Karpas-422 (cell line): ENCODE measurements around the gene CCR7. TPM values are rescaled to one million over a fixed set of nuclear protein-coding genes. Genes with fewer than 3 reads are reported as not detected.
"Not testable (repeated sequence)": the region's sequence is repeated elsewhere in the genome, so short reads cannot be mapped to it uniquely, and the experiment has no call there.

Experiments used
- DNase-seq: peaks from one replicate; pipeline ENCODE4 v3.0.0-alpha.2; 2015
- H2AFZ ChIP-seq: fragments of 200-600 bp; sonication (generic); 2 replicates; pipeline ENCODE4 v1.6.1; 2014; ENCODE audit warnings: antibody characterized with exemption, low read length, mixed read lengths
- H3K27ac ChIP-seq: fragments of 200-600 bp; sonication (generic); 2 replicates; pipeline ENCODE4 v1.5.1; 2014; ENCODE audit warnings: mild to moderate bottlenecking, low read length, moderate library complexity
- H3K27me3 ChIP-seq: fragments of 200-600 bp; sonication (generic); 2 replicates; pipeline ENCODE4 v1.6.1; 2014; ENCODE audit warnings: low read length, mixed read lengths
- H3K36me3 ChIP-seq: fragments of 200-600 bp; sonication (generic); 2 replicates; pipeline ENCODE4 v1.6.1; 2014; ENCODE audit warnings: low read length, mixed read lengths; ENCODE audit not compliant: insufficient read depth
- H3K4me1 ChIP-seq: fragments of 200-600 bp; sonication (generic); 2 replicates; pipeline ENCODE4 v1.6.1; 2014; ENCODE audit warnings: mild to moderate bottlenecking, low read length, mixed read lengths
- H3K4me2 ChIP-seq: fragments of 200-600 bp; sonication (generic); 2 replicates; pipeline ENCODE4 v1.6.1; 2014; ENCODE audit warnings: low read length, low read depth, mild to moderate bottlenecking; ENCODE audit not compliant: poor library complexity, severe bottlenecking
- H3K4me3 ChIP-seq: fragments of 200-600 bp; sonication (generic); 2 replicates; pipeline ENCODE4 v1.5.1; 2014; ENCODE audit warnings: mild to moderate bottlenecking, antibody characterized with exemption, low read length, mixed read lengths
- H3K79me2 ChIP-seq: fragments of 200-600 bp; sonication (generic); 2 replicates; pipeline ENCODE4 v1.6.1; 2014; ENCODE audit warnings: mild to moderate bottlenecking, low read length, mixed read lengths
- H3K9ac ChIP-seq: fragments of 200-600 bp; sonication (generic); 2 replicates; pipeline ENCODE4 v1.6.0; 2014; ENCODE audit warnings: low read length
- H3K9me2 ChIP-seq: fragments of 200-600 bp; sonication (generic), shearing (Covaris generic); replicated peaks from 2 replicates; pipeline ENCODE4 v1.6.0; 2014; ENCODE audit warnings: mild to moderate bottlenecking, low read length, moderate library complexity; ENCODE audit not compliant: insufficient read depth
- H3K9me3 ChIP-seq: fragments of 300-700, 200-600 bp; sonication (generic); 2 replicates; pipeline ENCODE4 v1.6.1; 2014; ENCODE audit warnings: low read length, mixed read lengths
- H4K20me1 ChIP-seq: fragments of 200-600 bp; sonication (generic); 2 replicates; pipeline ENCODE4 v1.6.1; 2014; ENCODE audit warnings: mild to moderate bottlenecking, antibody characterized with exemption, low read length, low read depth; ENCODE audit not compliant: insufficient read depth
- total RNA-seq: library from RNA; depleted of rRNA; stranded (reverse); fragments of >200 nt; shearing (Covaris generic); gene quantifications from 2 replicates; pipeline ENCODE4 v1.2.3, GENCODE V29; 2014; ENCODE audit warnings: low replicate concordance

Gene CCR7
- total RNA-seq, 1 experiment from 2014 or later, result not detected

DNA sequence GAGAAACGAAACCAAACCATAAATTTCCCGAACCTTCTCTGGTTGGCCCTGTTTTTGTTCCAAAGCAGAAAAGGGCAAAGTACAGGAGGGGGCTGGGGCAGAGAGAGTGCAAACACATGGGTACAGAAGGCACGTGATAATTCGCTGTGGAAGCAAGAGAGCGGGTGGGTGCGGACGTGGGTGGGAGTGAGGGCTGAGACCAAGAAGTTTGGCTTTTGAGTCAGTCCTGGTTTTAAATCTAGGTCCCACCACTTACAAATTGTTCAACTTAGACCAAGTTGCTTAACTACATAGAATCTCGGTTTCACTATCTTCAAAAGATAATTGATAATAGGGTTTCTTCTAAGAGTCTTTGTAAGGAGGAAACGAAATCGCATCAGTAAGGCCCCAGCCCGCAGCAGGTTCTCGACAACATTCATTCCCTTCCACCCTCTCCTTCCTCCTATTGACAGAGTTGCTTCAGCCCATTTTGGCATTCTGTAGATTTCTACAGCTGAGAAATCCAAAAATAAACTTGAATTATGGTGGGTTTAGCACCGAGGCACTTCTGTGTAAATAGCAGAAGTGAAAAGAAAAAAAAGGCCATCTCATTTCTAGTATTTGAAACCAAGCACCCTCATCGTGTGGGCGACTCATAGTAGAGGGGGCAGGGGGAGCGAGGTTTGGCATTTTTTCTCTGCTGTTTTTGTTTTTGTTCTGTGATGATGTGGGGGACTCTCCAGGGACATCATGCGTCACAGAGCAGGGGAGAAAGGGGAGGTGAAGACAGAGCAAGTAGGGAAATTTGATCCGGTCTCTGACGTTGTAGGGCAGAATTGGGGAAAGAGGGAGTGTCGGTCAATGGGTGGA, 33.6 kb upstream of the CCR7 start:
- no peak overlapping the region for H3K4me2 ChIP-seq
- DNase-seq, result peak; percentile 55
- H4K20me1 ChIP-seq, result no peaks in the 10 kb centered on the region
- H3K9me2 ChIP-seq, result no peaks in the 10 kb centered on the region
- H3K4me3 ChIP-seq, result no peak overlapping the region
- H3K27ac ChIP-seq, result no peak overlapping the region
- no peaks in the 10 kb centered on the region for H3K36me3 ChIP-seq
- H3K9ac ChIP-seq, result no peak overlapping the region
- no peak overlapping the region for H2AFZ ChIP-seq
- no peaks in the 10 kb centered on the region for H3K9me3 ChIP-seq
- no peaks in the 10 kb centered on the region for H3K79me2 ChIP-seq
- H3K4me1 ChIP-seq, result peaks cover 16% of the 10 kb centered on the region
- H3K27me3 ChIP-seq, result no peaks in the 10 kb centered on the region

DNA sequence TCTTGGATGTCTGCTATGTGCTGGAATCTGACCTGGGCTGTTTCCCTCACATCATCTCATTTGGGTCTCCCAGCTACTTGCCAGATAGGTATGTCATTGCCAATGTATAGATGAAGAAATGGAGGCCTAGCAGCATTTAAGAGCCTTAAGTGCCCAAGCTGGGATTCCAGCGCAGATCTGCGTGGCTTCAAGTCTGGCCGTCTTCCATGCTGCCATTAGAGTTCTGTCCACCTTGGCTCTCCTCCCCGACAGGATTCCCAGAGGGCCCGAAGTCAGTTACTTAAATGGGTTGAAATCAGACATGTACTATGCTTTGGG, 33.0 kb upstream of the CCR7 start:
- H3K9me2 ChIP-seq, result no peaks in the 10 kb centered on the region
- H3K27me3 ChIP-seq, result no peaks in the 10 kb centered on the region
- no peak overlapping the region for H3K9ac ChIP-seq
- no peak for DNase-seq
- no peaks in the 10 kb centered on the region for H3K79me2 ChIP-seq
- no peak overlapping the region for H3K27ac ChIP-seq
- peaks cover 16% of the 10 kb centered on the region for H3K4me1 ChIP-seq
- no peaks in the 10 kb centered on the region for H4K20me1 ChIP-seq
- H3K4me2 ChIP-seq, result no peak overlapping the region
- no peak overlapping the region for H2AFZ ChIP-seq
- H3K9me3 ChIP-seq, result no peaks in the 10 kb centered on the region
- H3K4me3 ChIP-seq, result no peak overlapping the region
- no peaks in the 10 kb centered on the region for H3K36me3 ChIP-seq

DNA sequence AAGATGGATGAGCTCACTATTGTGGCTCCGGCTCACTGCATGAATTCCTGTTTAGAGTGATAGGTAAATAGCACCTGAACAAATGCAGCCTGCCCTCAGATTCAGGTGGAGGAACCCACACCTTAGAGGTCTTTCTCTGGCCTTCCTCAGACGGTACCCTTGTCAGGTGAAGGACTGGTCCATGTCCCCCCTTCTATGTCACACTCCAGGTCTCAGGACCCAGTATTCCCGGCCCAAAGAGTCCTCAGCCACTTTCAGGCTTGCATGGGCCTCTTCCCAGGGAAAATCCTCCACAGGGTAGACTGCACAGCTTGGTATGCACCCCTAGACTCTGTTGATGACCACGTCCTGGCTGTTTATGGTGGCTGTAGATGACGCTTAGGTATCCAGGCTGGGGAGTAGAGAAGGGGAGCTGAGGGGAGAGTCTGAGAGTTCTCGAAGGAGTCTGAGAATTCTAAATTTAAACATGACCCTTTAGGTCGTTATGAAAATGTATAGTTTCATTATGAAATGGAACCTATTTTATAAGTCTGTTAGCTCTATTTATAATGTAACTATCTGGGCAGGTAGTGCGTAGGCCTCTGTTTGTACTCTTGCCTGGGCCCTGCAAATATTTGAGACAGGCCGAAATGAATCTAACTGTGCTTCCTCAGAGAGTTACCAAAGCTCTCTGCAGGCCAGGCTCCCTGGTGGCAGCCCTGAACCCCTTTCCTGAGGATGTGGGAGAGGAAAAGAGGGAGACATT, 32.5 kb upstream of the CCR7 start:
- Histone ChIP-seq H3K4me1 (peaks cover 16% of the 10 kb centered on the region), H3K4me2 (no peak overlapping the region)

DNA sequence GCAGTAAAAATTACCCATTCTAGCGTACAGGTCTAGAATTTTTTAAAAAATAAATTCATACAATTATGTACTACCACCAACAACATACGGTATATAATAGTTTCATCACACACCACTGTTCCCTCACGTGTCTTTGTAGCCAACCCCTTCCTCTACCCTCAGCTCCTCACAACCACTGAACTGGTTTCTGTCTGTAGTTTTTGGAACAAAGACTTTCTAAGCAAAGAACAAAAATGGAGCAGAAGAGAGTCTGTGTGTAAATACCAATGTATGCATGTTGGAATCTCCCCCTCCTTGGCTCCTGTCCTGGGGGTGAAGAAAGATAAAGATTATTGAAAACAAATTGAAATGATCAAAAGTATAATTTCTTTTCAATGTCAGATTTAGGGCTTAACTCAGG, 31.9 kb upstream of the CCR7 start:
- H2AFZ ChIP-seq, result no peak overlapping the region
- no peak overlapping the region for H3K4me3 ChIP-seq
- H3K36me3 ChIP-seq, result no peaks in the 10 kb centered on the region
- H3K27me3 ChIP-seq, result no peaks in the 10 kb centered on the region
- H3K9me3 ChIP-seq, result no peaks in the 10 kb centered on the region
- H4K20me1 ChIP-seq, result no peaks in the 10 kb centered on the region
- H3K79me2 ChIP-seq, result no peaks in the 10 kb centered on the region
- H3K4me1 ChIP-seq, result peaks cover 16% of the 10 kb centered on the region
- H3K27ac ChIP-seq, result no peak overlapping the region
- no peak overlapping the region for H3K4me2 ChIP-seq
- H3K9ac ChIP-seq, result no peak overlapping the region
- no peak for DNase-seq
- H3K9me2 ChIP-seq, result no peaks in the 10 kb centered on the region

More for the DNA sequence above, 32.5 kb upstream of the CCR7 start:
- H4K20me1 ChIP-seq, result no peaks in the 10 kb centered on the region
- no peaks in the 10 kb centered on the region for H3K79me2 ChIP-seq
- no peaks in the 10 kb centered on the region for H3K27me3 ChIP-seq
- H3K9me2 ChIP-seq, result no peaks in the 10 kb centered on the region
- H3K4me3 ChIP-seq, result no peak overlapping the region
- H3K36me3 ChIP-seq, result no peaks in the 10 kb centered on the region
- H2AFZ ChIP-seq, result no peak overlapping the region; the same call in 1 of the 2 replicates
- H3K27ac ChIP-seq, result no peak overlapping the region
- no peak overlapping the region for H3K9ac ChIP-seq
- DNase-seq, result no peak
- no peaks in the 10 kb centered on the region for H3K9me3 ChIP-seq

DNA sequence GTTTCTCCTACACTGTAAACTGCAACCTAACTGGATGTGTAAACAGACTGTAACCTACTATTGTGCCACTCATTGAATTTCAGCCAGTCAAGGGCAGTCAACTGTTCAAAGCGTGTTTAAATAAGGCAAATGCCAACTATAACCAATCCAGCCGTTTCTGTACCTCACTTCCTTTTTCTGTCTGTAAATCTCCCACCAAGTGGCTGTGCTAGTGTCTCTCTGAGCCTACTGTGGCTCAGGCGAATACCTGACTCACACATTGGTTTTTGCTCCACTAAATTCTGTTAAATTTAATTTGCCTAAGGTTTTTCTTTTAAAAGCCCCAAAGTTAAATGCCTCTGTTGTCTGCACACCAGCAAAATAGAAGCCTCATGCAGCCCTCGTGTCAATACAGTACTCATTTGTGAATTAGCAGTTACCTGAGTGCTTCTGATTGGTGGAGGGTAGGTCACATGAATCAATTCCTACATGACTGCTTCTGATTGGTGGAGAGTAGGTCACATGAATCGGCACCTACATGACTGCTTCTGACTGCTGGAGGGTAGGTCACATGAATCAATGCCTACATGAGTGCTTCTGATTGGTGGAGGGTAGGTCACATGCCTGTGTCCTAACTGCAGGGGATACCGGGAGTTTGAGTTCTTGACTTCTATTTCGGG, 31.1 kb upstream of the CCR7 start:
- H3K4me3 ChIP-seq, result no peak overlapping the region
- no peaks in the 10 kb centered on the region for H3K79me2 ChIP-seq
- H2AFZ ChIP-seq, result no peak overlapping the region
- no peaks in the 10 kb centered on the region for H3K27me3 ChIP-seq
- H3K4me2 ChIP-seq, result peak overlapping the region; percentile 14
- no peaks in the 10 kb centered on the region for H3K9me2 ChIP-seq
- no peaks in the 10 kb centered on the region for H3K36me3 ChIP-seq
- no peaks in the 10 kb centered on the region for H3K9me3 ChIP-seq
- H3K27ac ChIP-seq, result no peak overlapping the region
- H3K9ac ChIP-seq, result no peak overlapping the region
- peak; percentile 68 for DNase-seq
- peaks cover 16% of the 10 kb centered on the region for H3K4me1 ChIP-seq
- no peaks in the 10 kb centered on the region for H4K20me1 ChIP-seq

DNA sequence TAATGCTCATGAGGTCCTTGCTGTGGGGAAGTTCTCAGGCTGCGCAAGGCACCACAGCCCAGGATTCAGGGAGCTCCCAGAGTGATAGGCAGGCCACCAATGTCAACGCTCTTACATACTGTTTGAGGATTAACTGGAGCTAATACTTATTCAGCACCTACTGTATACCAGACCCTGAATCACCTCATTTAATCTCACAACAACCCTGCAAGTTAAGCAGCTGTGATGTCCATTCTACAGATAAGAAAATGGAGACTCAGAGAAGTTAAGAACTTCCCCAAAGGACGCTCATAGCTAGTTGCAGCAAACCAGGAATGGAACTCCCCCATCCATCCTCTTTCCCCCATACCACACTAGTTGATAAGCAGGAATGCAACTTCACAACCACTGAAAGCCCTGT, 25.5 kb upstream of the CCR7 start:
- Histone ChIP-seq H3K27me3 (no peaks in the 10 kb centered on the region), H3K9me3 (no peaks in the 10 kb centered on the region), H3K36me3 (no peaks in the 10 kb centered on the region), H3K79me2 (no peaks in the 10 kb centered on the region), H3K4me2 (no peak overlapping the region), H2AFZ (no peak overlapping the region), H3K4me1 (no peaks in the 10 kb centered on the region), H3K9me2 (no peaks in the 10 kb centered on the region), H3K4me3 (no peak overlapping the region), H3K27ac (no peak overlapping the region), H4K20me1 (no peaks in the 10 kb centered on the region), H3K9ac (no peak overlapping the region)
- DNase-seq, result no peak

DNA sequence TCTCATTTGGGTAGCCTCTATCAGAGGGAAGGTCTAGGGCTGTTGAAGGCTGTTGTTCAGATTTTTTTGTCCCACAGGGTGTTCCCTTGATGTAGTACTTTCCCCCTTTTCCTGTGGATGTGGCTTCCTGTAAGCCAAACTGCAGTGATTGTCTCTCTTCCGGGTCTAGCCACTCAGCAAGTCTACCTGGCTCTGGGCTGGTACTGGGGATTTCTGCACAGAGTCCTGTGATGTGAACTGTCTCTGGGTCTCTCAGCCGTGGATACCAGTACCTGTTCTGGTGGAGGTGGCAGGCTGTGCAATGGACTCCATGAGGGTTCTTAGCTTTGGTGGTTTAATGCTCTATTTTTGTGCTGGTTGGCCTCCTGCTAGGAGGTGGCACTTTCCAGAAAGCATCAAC, 23.3 kb upstream of the CCR7 start:
- DNase-seq, result no peak
- H3K36me3 ChIP-seq, result no peaks in the 10 kb centered on the region
- H3K27me3 ChIP-seq, result no peaks in the 10 kb centered on the region
- no peaks in the 10 kb centered on the region for H3K9me2 ChIP-seq
- no peak overlapping the region for H3K9ac ChIP-seq
- H3K27ac ChIP-seq, result no peak overlapping the region
- no peaks in the 10 kb centered on the region for H3K9me3 ChIP-seq
- H4K20me1 ChIP-seq, result no peaks in the 10 kb centered on the region
- H2AFZ ChIP-seq, result no peak overlapping the region
- no peak overlapping the region for H3K4me2 ChIP-seq
- no peak overlapping the region for H3K4me3 ChIP-seq
- H3K79me2 ChIP-seq, result no peaks in the 10 kb centered on the region
- no peaks in the 10 kb centered on the region for H3K4me1 ChIP-seq

DNA sequence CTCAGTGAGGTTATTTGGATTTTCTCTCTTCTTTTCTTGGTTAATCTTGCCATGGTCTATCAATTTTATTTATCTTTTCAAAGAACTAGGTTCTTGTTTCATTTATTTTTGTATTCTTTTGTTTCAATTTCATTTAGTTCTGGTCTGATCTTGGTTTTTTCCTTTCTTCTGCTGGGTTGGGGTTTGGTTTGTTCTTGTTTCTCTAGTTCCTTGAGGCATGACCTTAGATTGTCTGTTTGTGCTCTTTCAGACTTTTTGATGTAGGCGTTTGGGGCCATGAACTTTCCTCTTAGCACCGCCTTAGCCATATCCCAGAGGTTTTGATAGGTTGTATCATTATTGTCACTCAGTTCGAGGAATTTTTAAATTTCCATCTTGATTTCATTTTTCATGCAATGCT, 21.0 kb upstream of the CCR7 start:
- H3K9ac ChIP-seq, H2AFZ ChIP-seq, H3K4me3 ChIP-seq, DNase-seq, H3K36me3 ChIP-seq, H3K27me3 ChIP-seq, H3K4me2 ChIP-seq, H4K20me1 ChIP-seq, H3K27ac ChIP-seq, H3K79me2 ChIP-seq, H3K9me3 ChIP-seq, H3K4me1 ChIP-seq, H3K9me2 ChIP-seq: not testable (repeated sequence)
